HG03342 (cell line): Measurements from ENCODE around the gene NLRP12.
A peak's percentile ranks its signal among the peaks of the same experiment; 100 is the strongest.
"Not testable (repeated sequence)": the region's sequence is repeated elsewhere in the genome, so short reads cannot be mapped to it uniquely, and the experiment has no call there.

Experiments
- ATAC-seq: cut with Tn5 transposase; IDR thresholded peaks from one replicate; pipeline ENCODE4 v1.9.1; 2021; ENCODE audit warnings: mild to moderate bottlenecking, moderate library complexity; ENCODE audit not compliant: unreplicated experiment

NLRP12 gene

DNA sequence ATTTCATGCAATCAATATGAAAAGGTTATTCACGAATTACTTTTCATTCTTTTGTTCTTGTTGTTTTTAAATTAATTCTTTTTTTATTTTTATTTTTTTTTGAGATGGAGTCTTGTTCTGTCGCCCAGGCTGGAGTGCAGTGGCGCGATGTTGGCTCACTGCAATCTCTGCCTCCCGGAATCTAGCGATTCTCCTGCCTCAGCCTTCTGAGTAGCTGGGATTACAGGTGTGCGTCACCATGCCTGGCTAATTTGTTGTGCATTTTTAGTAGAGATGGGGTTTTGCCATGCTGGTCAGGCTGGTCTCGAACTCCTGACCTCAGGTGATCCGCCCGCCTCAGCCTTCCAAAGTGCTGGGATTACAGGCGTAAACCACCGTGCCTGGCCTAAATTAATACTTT, 16.1 kb upstream of the NLRP12 start:
- not testable (repeated sequence) for ATAC-seq

GRCh38 chr19:53838446-53838845, 14.3 kb upstream of the NLRP12 start:
- ATAC-seq, result not testable (repeated sequence)

- ATAC-seq, result not testable (repeated sequence)
These were observed 8.7 kb upstream of the NLRP12 start for GRCh38 chr19:53832861-53833260.

- no peak for ATAC-seq
These were observed 4.4 kb upstream of the NLRP12 start for GRCh38 chr19:53828531-53828930.

DNA sequence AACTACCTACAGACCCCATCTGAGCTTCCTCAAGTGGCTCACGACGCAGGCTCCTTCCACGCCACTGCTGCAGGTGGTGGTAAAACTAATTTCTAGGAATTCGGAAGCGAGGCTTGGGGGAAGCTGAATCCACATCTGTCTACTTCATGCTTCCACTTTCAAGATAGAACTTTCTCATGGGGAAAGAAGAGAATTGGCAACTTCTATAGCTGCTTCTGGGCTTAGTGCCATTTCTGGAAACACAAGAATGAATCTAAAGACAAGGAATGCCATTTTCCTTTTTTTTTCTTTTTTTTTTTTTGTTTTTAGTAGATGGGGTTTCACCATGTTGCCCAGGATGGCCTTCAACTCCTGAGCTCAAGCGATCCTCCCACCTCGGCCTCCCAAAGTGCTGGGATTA, 2.8 kb upstream of the NLRP12 start:
- ATAC-seq, result no peak

DNA sequence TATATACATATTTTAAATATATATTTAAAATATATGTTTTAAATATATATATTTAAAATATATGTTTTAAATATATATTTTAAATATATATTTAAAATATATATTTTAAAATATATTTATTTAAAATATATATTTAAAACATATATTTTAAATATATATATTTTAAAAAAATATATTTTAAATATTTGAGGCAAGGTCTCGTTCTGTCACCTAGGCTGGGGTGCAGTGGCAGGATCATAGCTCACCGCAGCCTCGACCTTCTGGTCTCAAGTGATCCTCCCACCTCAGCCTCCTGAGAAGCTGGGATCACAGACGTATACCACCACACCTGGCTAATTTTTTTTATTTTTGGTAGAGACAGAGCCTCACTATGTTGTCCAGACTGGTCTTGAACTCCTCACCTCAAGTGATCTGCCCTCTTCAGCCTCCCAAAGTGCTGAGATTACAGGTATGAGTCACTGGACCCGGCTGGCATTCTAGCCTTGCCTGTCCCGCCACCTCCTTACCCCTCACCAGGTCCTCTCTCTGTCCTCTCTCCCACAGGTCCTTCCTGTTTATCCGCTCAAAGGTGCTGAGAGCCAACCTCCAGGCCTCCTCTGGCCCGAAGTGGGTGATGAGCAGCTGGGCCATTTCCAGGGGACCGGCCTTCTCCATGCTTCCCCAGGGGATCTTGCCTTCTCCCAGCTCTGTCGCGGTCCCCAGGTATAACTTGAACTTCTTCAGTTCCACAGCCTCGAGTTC, 564 bp downstream of the NLRP12 start:
- no peak for ATAC-seq

GRCh38 chr19:53819861-53820260, 4.3 kb downstream of the NLRP12 start:
- ATAC-seq, result no peak

GRCh38 chr19:53818756-53819155, 5.4 kb downstream of the NLRP12 start:
- no peak for ATAC-seq

- no peak for ATAC-seq
These were observed 10.1 kb downstream of the NLRP12 start for GRCh38 chr19:53813996-53814395.

- ATAC-seq, result no peak
These were observed 11.8 kb downstream of the NLRP12 start for GRCh38 chr19:53812335-53812734.

DNA sequence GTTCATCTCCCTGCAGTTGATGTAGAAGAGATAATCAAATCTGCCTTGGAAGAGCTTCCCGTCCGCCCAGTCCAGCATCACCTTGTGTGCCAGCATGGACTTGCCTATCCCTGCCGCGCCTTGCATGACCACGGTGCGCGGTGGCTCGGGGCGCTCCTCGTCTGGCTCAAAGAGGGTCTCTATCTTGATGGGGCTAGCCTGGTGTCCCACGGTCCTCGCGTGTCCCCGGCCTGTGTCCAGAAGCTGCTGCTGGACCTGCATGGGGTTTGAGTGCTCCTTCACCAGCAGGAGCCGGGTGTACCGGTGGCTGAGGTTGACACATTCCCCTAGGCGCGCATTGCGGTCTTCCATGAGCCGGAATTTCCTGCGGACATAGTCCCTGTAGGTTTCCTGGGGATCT, 13.2 kb downstream of the NLRP12 start:
- no peak for ATAC-seq

DNA sequence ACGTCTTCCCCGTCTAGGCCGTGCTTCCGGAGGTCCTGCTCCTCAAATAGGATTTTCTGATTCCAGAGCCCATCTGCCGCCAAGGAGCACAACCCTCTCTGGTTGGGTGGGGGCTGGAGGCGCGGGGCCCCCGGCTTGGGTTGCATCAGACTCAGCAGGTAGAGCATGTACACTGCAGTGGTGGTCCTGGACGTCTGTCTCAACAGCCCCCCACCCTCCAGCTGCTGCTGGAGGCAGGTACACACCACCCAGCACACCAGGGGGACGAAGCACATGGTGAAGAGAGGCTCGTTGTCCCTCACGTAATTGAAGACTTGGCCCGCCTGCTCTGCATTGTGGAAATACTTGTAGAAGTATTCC, 13.9 kb downstream of the NLRP12 start:
- no peak for ATAC-seq

GRCh38 chr19:53809518-53810186, 14.5 kb downstream of the NLRP12 start:
- ATAC-seq, result no peak

- ATAC-seq, result no peak
These were observed 15.4 kb downstream of the NLRP12 start for GRCh38 chr19:53808710-53809125.

- no peak for ATAC-seq
These were observed 22.9 kb downstream of the NLRP12 start for GRCh38 chr19:53801257-53801656.

GRCh38 chr19:53795019-53795418, 29.1 kb downstream of the NLRP12 start:
- ATAC-seq, result no peak

DNA sequence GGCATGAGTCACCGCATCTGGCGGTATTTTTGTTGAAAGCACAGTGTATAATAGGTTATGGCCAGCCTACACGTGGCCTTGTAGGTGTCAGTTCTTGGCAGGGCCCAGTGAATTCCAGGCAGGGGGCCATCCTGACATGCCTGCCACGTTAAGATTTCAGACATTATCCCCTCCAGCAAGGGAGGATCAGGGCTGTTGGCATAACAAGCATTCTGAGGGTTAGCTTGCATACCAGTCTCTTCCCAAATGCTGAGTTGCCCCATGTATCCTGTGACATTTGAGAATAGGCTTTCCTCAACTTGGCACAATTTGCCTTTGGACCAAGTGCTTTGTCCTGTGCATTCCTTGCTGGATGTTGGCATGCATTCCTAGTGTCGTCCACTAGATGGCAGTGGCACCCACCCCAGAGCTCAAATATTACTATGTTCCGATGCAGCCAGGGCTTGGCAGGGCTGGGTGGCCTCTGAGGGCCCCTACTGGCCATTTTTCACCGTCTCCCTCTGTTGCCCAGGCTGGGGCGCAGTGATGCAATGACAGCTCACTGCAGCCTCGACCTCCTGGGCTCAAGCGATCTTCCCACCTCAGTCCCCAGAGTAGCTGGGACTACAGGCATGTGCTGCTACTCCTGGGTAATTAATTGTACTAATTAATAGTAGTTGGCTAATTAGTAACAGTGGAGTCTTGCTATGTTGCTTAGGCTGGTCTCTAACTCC, 31.2 kb downstream of the NLRP12 start:
- peak; percentile 67 for ATAC-seq

DNA sequence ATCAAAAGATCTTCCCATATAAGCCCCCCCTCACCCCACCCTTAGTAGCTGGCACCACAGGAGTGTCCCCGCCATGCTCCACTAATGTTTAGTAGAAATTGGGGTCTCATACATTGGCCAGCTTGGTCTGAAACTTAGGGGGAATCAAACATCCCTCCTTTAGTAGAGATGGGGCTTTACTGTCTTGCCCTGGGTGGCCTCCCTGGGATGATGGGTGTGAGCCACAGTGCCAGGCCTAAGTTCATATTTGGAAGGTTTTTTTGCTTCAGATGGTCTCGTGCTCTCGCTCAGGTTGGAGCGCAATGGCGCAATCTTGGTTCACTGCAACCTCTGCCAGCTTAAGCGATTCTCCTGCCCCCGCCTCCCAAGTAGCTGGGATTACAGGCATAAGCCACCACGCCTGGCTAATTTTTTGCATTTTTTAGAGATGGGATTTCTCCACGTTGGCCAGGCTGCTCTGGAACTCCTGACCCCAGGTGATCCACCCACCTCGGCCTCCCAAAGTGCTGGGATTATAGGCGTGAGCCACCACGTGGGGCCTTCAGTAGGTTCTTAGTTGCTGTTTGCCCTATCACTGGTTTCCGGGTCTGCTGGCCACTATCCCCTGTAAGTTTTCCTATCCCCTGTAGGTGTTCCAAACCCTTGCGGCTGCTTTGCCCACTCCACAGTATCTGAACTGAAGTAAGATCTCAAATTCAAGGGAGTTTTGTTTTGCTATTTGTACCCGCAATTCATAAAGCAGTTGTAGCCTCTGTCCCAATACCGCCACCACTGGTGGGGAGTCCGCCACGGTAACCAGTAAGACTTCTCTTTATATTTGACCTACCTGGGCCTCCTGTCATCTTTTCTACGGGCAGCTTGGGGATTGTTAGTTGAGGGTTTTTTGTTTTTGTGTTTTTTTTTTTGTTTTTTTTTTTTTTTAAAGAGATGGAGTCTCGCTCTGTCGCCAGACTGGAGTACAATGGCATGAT, 34.1 kb downstream of the NLRP12 start:
- ATAC-seq, result no peak

- ATAC-seq, result no peak
These were observed 36.8 kb downstream of the NLRP12 start for GRCh38 chr19:53787266-53787665.

DNA sequence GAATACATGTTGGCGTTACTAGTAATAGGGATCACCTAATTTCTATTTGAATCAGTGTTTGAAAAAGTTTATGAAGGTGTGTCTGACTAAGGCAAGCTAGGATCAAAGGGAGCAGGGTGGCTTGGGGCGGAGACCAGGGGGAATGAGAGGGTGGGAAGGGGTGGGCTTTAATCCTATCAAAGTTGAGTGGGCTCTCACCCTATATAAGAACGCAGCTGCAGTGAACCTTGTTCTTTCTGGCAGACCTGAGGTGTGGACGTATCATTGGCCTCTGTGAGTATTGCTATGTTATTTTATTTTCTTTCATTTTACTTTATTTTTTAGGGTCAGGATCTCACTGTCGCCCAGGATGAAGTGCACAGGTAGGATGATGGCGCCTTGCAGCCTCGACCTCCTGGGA, 37.4 kb downstream of the NLRP12 start:
- no peak for ATAC-seq
